HEK293 (cell line): Measurements from ENCODE around the gene SLC30A7.

Experiments used
- ATF2 ChIP-seq: fragments of 450-650 bp; formaldehyde crosslinking; IDR thresholded peaks from 2 replicates; pipeline ENCODE4 v1.5.1; 2016; ENCODE audit warnings: missing biosample characterization, missing genetic modification characterization, low read depth
- CTCF ChIP-seq: fragments of 450-650 bp; formaldehyde crosslinking; IDR thresholded peaks from 2 replicates; pipeline ENCODE4 v1.5.1; 2016; ENCODE audit warnings: missing biosample characterization, missing genetic modification characterization
- REST ChIP-seq: fragments of 450-650 bp; formaldehyde crosslinking; IDR thresholded peaks from 2 replicates; pipeline ENCODE4 v1.5.1; 2016; ENCODE audit warnings: missing biosample characterization, missing genetic modification characterization
- ZBTB1 ChIP-seq: fragments of 450-650 bp; formaldehyde crosslinking; IDR thresholded peaks from 2 replicates; pipeline ENCODE4 v1.5.1; 2016; ENCODE audit warnings: missing biosample characterization, missing genetic modification characterization
- ZBTB26 ChIP-seq: fragments of 450-650 bp; formaldehyde crosslinking; optimal IDR thresholded peaks from 2 replicates; pipeline ENCODE3; 2016; ENCODE audit warnings: missing biosample characterization, mild to moderate bottlenecking, missing genetic modification characterization
- ZNF133 ChIP-seq: fragments of 450-650 bp; formaldehyde crosslinking; IDR thresholded peaks from 2 replicates; pipeline ENCODE4 v1.5.1; 2016; ENCODE audit warnings: missing biosample characterization, missing genetic modification characterization
- ZNF155 ChIP-seq: fragments of 450-650 bp; formaldehyde crosslinking; IDR thresholded peaks from 2 replicates; pipeline ENCODE4 v1.5.1; 2016; ENCODE audit warnings: missing biosample characterization, missing genetic modification characterization
- ZNF274 ChIP-seq, 2 experiments: fragments of 200-500 bp in 1 of 2; fragments of 450-650 bp in 1 of 2; sonication (Bioruptor generic) in 1 of 2; formaldehyde crosslinking in 1 of 2; IDR thresholded peaks; 2 replicates each; pipeline versions ENCODE4 v1.5.1 to v1.6.1; 2014 to 2016; ENCODE audit warnings: borderline replicate concordance in 1 of 2, inconsistent platforms in 1 of 2, low read length in 1 of 2, missing biosample characterization in 1 of 2, missing genetic modification characterization in 1 of 2
- ZNF510 ChIP-seq: fragments of 450-650 bp; formaldehyde crosslinking; IDR thresholded peaks from 2 replicates; pipeline ENCODE4 v1.5.1; 2018; ENCODE audit warnings: mild to moderate bottlenecking, missing genetic modification characterization, missing biosample characterization; ENCODE audit not compliant: insufficient replicate concordance

- TF ChIP-seq CTCF (tag by site-specific recombination), result no peak
- no peak for TF ChIP-seq ZNF510 (tag by site-specific recombination)
- no peak for TF ChIP-seq ZNF274 (IDR thresholded peaks at IDR 0.05; ENCODE audit: low read length)
- TF ChIP-seq ZNF274 (tag by site-specific recombination; IDR thresholded peaks at IDR 0.05; ENCODE audit: borderline replicate concordance), result no peak
- no peak for TF ChIP-seq ZBTB1 (tag by site-specific recombination)
- TF ChIP-seq ATF2, result no peak
- TF ChIP-seq ZNF155 (tag by site-specific recombination), result no peak
- TF ChIP-seq ZNF133 (tag by site-specific recombination), result no peak
- TF ChIP-seq ZBTB26 (tag by site-specific recombination), result no peak
- TF ChIP-seq REST (tag by site-specific recombination), result no peak
Measured at GRCh38 chr1:100881687-100882086, 14.2 kb upstream of the SLC30A7 start.
